Adipocyte (in vitro differentiated cells): ENCODE data around the gene PREP.

ENCODE experiments used
- DNase-seq: peaks from one replicate; pipeline ENCODE4 v3.0.0-alpha.2; 2015; ENCODE audit warnings: low read depth
- H3K27me3 ChIP-seq: replicated peaks from 2 replicates; pipeline ENCODE4 v1.7.0; 2013; ENCODE audit warnings: mild to moderate bottlenecking, low read length, moderate library complexity; ENCODE audit not compliant: control insufficient read depth, insufficient read depth
- H3K36me3 ChIP-seq: 2 replicates; pipeline ENCODE4 v1.7.0; 2013; ENCODE audit warnings: low read length, mild to moderate bottlenecking, moderate library complexity; ENCODE audit not compliant: control insufficient read depth, insufficient read depth, severe bottlenecking
- H3K4me1 ChIP-seq: 2 replicates; pipeline ENCODE4 v1.7.0; 2013; ENCODE audit warnings: mild to moderate bottlenecking, low read length, moderate library complexity; ENCODE audit not compliant: control insufficient read depth, insufficient read depth
- H3K4me3 ChIP-seq: 2 replicates; pipeline ENCODE4 v1.7.0; 2013; ENCODE audit warnings: mild to moderate bottlenecking, low read length, moderate library complexity
- H3K9ac ChIP-seq: 2 replicates; pipeline ENCODE4 v1.7.0; 2013; ENCODE audit warnings: mild to moderate bottlenecking, low read length, moderate library complexity
- H3K9me3 ChIP-seq: 2 replicates; pipeline ENCODE4 v1.7.0; 2013; ENCODE audit warnings: mild to moderate bottlenecking, low read length, moderate library complexity; ENCODE audit not compliant: control insufficient read depth

PREP gene

GRCh38 chr6:105320765-105321164 lies 82.1 kb downstream of the PREP start:
- peaks cover 18% of the 10 kb centered on the region for H3K4me1 ChIP-seq
- no peaks in the 10 kb centered on the region for H3K9me3 ChIP-seq
- peaks cover 53% of the 10 kb centered on the region for H3K36me3 ChIP-seq
- no peak overlapping the region for H3K9ac ChIP-seq
- H3K4me3 ChIP-seq, result no peak overlapping the region
- no peaks in the 10 kb centered on the region for H3K27me3 ChIP-seq
- no peak for DNase-seq

DNA sequence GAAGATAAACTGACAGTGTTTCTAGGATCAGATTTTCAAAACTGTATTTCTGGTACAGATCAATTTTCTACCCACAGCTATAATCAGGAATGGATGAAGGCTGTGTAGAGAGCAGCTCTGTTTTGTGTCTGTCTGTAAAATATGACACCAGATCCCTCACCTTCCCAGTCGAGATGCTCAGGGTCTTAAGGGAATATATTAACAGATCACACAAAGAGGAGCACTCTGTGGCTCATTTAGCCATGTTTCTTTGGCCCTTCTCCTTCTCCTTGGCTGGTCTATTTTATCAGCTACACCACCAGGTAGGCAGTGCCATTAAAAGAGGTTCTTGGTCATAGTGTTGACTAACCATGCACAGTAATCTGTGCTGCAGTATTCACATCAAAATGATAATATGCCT lies 82.6 kb downstream of the PREP start:
- H3K36me3 ChIP-seq, result peaks cover 56% of the 10 kb centered on the region
- DNase-seq, result no peak

GRCh38 chr6:105319331-105319730 lies 83.6 kb downstream of the PREP start:
- Histone ChIP-seq H3K9me3 (no peaks in the 10 kb centered on the region), H3K4me3 (no peak overlapping the region), H3K36me3 (peaks cover 59% of the 10 kb centered on the region), H3K9ac (no peak overlapping the region), H3K4me1 (peaks cover 13% of the 10 kb centered on the region), H3K27me3 (no peaks in the 10 kb centered on the region)
- DNase-seq, result peak; percentile 55

More for the DNA sequence above, 82.6 kb downstream of the PREP start:
- Histone ChIP-seq H3K4me1 (peaks cover 16% of the 10 kb centered on the region), H3K9ac (no peak overlapping the region), H3K9me3 (no peaks in the 10 kb centered on the region), H3K27me3 (no peaks in the 10 kb centered on the region), H3K4me3 (no peak overlapping the region)

GRCh38 chr6:105318660-105319059 lies 84.2 kb downstream of the PREP start:
- Histone ChIP-seq H3K4me3 (no peak overlapping the region), H3K9ac (no peak overlapping the region), H3K36me3 (peaks cover 63% of the 10 kb centered on the region), H3K27me3 (no peaks in the 10 kb centered on the region), H3K9me3 (no peaks in the 10 kb centered on the region), H3K4me1 (peaks cover 9% of the 10 kb centered on the region)
- no peak for DNase-seq

- Histone ChIP-seq H3K9me3 (no peaks in the 10 kb centered on the region), H3K36me3 (peaks cover 57% of the 10 kb centered on the region), H3K4me1 (peaks cover 9% of the 10 kb centered on the region), H3K4me3 (no peak overlapping the region), H3K27me3 (no peaks in the 10 kb centered on the region), H3K9ac (no peak overlapping the region)
- DNase-seq, result no peak
Measured at GRCh38 chr6:105317607-105318533, 85.0 kb downstream of the PREP start.

DNA sequence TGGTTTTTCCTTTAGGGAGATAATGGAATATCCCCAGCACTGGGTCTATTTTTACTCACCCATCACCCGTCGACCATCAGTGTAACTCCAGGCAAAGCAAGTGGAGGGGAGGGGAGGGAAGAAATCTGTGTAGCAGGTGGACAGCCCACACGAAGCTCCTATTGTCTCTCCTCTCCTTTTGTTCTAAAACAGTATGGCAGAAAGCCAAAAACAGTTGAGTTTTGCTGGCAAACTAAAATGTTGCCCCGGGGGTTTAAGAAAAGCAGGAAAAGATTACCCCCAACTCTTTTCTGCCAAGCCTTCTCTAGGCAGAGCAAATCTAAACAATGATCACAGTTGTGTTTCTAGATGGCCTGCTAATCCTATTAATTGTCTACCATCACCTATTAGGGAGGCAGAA lies 89.7 kb downstream of the PREP start:
- H3K4me1 ChIP-seq, result peaks cover 4% of the 10 kb centered on the region
- no peaks in the 10 kb centered on the region for H3K9me3 ChIP-seq
- no peak overlapping the region for H3K4me3 ChIP-seq
- no peak for DNase-seq
- peaks cover 49% of the 10 kb centered on the region for H3K36me3 ChIP-seq
- H3K27me3 ChIP-seq, result no peaks in the 10 kb centered on the region
- no peak overlapping the region for H3K9ac ChIP-seq

- Histone ChIP-seq H3K9me3 (no peaks in the 10 kb centered on the region), H3K27me3 (no peaks in the 10 kb centered on the region), H3K9ac (no peak overlapping the region), H3K4me1 (peaks cover 4% of the 10 kb centered on the region), H3K36me3 (peaks cover 47% of the 10 kb centered on the region), H3K4me3 (no peak overlapping the region)
- no peak for DNase-seq
Measured at GRCh38 chr6:105310947-105311346, 91.9 kb downstream of the PREP start.

- H3K4me1 ChIP-seq, result peaks cover 4% of the 10 kb centered on the region
- no peak overlapping the region for H3K4me3 ChIP-seq
- no peaks in the 10 kb centered on the region for H3K27me3 ChIP-seq
- peaks cover 42% of the 10 kb centered on the region for H3K36me3 ChIP-seq
- no peak for DNase-seq
- H3K9ac ChIP-seq, result no peak overlapping the region
- H3K9me3 ChIP-seq, result no peaks in the 10 kb centered on the region
Measured at GRCh38 chr6:105310371-105310770, 92.5 kb downstream of the PREP start.

DNA sequence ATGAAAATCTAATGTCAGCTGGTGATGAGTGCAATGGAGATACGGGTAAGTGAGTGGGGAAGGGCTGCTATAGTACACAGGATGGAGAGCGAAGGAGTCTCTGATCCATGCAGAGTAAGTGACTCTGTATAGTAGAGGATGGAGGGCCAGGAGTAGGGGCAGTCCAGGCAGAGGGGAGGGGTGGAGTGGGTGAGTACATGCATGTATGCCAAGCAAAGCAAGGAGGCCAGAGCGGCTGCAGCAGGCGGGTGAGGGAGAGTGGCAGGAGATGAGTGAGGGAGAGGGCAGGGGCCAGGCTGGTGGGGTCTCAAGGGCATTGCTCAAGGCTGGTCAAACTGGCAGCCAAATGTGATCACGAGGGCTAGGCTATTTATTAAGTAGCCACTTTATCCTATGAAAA lies 94.0 kb downstream of the PREP start:
- Histone ChIP-seq H3K4me1 (peaks cover 4% of the 10 kb centered on the region), H3K9ac (no peak overlapping the region), H3K9me3 (no peaks in the 10 kb centered on the region), H3K27me3 (no peaks in the 10 kb centered on the region), H3K4me3 (no peak overlapping the region), H3K36me3 (peaks cover 34% of the 10 kb centered on the region)
- DNase-seq, result no peak

- no peaks in the 10 kb centered on the region for H3K27me3 ChIP-seq
- H3K9me3 ChIP-seq, result no peaks in the 10 kb centered on the region
- no peak overlapping the region for H3K4me3 ChIP-seq
- no peak overlapping the region for H3K9ac ChIP-seq
- peaks cover 4% of the 10 kb centered on the region for H3K4me1 ChIP-seq
- H3K36me3 ChIP-seq, result peaks cover 27% of the 10 kb centered on the region
- no peak for DNase-seq
Measured at GRCh38 chr6:105305521-105305920, 97.4 kb downstream of the PREP start.

DNA sequence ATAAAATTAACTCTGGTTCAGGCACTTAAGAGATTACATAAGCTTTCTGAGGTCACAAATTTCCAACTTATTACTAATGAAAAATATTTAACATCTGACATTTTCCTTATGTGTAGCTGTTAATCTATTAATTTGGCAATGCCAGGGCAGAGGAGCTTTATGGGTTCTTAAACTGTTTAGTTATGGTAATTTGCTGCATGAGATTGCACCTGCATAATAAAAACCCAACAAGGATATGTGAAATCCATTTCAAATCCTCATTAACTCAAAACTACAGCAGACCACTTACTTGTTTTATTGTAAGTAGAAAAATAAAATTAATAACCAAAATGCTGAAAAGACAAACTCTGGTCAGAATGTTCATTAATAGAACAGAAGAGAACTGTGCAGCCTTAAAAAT lies 98.1 kb downstream of the PREP start:
- Histone ChIP-seq H3K9ac (no peak overlapping the region), H3K4me1 (peaks cover 4% of the 10 kb centered on the region)

More for the DNA sequence above, 98.1 kb downstream of the PREP start:
- peaks cover 27% of the 10 kb centered on the region for H3K36me3 ChIP-seq
- H3K9me3 ChIP-seq, result no peaks in the 10 kb centered on the region
- no peak overlapping the region for H3K4me3 ChIP-seq
- no peak for DNase-seq
- H3K27me3 ChIP-seq, result no peaks in the 10 kb centered on the region
